Activated CD8-positive, alpha-beta T cell treated with anti-CD3 and anti-CD28 coated beads, Interleukin-2, amount 10 ng/mL, durations not matched to agents 7 days and 5 days (primary cell): Measurements from ENCODE around the gene IGF2BP2. TPM values are rescaled to one million over a fixed set of nuclear protein-coding genes. Genes with fewer than 3 reads are reported as not detected.

Experiments
- ATAC-seq: fragments of 150-1000 bp; cut with Tn5 transposase; one replicate; pipeline ENCODE4 v1.10.0; 2021; ENCODE audit warnings: moderate library complexity
- CTCF ChIA-PET: fragments of 350-600 bp; sonication (Branson Sonifier 250); formaldehyde crosslinking; loops from one replicate; lab custom pipeline; 2021; ENCODE audit warnings: antibody characterized with exemption; lab: Charles Lee
- POLR2A ChIA-PET: fragments of 350-600 bp; sonication (Branson Sonifier 250); formaldehyde crosslinking; loops from one replicate; lab custom pipeline; 2021; ENCODE audit warnings: antibody characterized with exemption; lab: Charles Lee
- DNase-seq: peaks from one replicate; pipeline ENCODE4 v3.0.0-alpha.2; 2020
- H3K27ac Mint-ChIP-seq: one replicate; pipeline ENCODE4 v1.8.0; 2021; ENCODE audit warnings: mild to moderate bottlenecking, mixed read lengths
- H3K27me3 Mint-ChIP-seq: one replicate; pipeline ENCODE4 v1.8.0; 2021; ENCODE audit warnings: low read depth, mixed read lengths
- H3K36me3 Mint-ChIP-seq: one replicate; pipeline ENCODE4 v1.8.0; 2021; ENCODE audit warnings: low read depth, mixed read lengths
- H3K4me1 Mint-ChIP-seq: one replicate; pipeline ENCODE4 v1.8.0; 2021; ENCODE audit warnings: low read depth, mixed read lengths
- H3K4me3 Mint-ChIP-seq: one replicate; pipeline ENCODE4 v1.8.0; 2021; ENCODE audit warnings: mild to moderate bottlenecking, mixed read lengths
- H3K9me3 Mint-ChIP-seq: one replicate; pipeline ENCODE4 v1.8.0; 2022; ENCODE audit warnings: mixed read lengths; ENCODE audit not compliant: insufficient read depth
- total RNA-seq, 2 experiments: library from RNA; stranded (reverse); gene quantifications; one replicate each; pipeline ENCODE4 v1.2.3, GENCODE V29; 2021

The IGF2BP2 gene
- total RNA-seq, 2 experiments from 2014 or later, result 0.21 to 0.32 TPM

DNA sequence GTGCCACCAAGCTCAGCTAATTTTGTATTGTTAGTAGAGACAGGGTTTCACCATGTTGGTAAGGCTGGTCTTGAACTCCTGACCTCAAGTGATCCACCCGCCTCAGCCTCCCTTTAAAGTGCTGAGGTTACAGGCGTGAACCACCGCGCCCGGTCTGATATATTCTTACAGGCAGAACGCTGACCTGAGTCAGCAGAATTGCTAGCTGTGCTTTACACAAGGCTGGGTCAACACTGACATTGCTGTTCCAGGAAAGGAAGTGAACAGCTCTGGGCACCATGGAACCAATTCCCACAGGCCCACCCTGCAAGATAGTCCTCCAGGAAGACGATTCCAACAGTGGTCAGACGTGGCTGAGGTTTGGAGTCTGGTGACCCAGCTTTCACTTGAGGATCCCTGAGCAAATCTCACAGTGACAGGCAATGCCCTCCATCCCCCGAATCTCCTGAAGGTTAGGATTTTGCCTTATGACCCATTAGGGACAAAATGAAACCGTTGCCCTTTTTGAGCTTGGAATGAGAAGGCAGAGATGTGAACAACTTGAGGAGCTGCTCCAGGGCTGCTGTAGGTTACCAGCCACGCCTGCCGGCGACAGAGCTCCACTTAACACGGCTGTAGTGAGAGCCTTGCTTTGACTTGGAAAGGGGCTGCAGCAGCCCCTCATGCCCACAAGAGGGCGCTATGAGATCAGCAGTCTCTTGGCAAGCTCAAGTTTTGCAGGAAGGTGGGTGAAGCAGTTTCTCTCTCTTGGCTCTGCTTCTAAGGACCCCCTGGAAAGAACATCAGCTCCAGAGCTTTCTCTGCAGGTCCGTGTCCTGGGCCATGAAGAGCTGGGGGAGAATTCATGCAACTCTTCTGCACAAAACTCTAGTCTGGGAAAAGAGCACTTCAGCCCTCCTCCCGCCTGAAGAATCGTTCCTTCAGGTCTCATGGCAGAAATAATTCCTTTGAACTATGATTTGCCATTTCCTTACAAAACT lies 164.6 kb downstream of the IGF2BP2 start:
- no peak overlapping the region for H3K4me3 Mint-ChIP-seq
- peak; percentile 89 for ATAC-seq
- peaks cover 4% of the 10 kb centered on the region for H3K4me1 Mint-ChIP-seq
- no peaks in the 10 kb centered on the region for H3K36me3 Mint-ChIP-seq
- DNase-seq, result peak; percentile 78
- no peak overlapping the region for H3K27ac Mint-ChIP-seq
- peaks cover 17% of the 10 kb centered on the region for H3K27me3 Mint-ChIP-seq
- ChIA-PET CTCF (interaction anchor here (0.5 to 3.9 kb wide), 58 partner anchors 8 to 1436 kb away, joined by 3 to 59 read pairs (median 4); partner anchors contain the start of gene SENP2), POLR2A (interaction anchor here (0.6 kb wide), 1 partner anchor 34 kb away, joined by 3 read pairs; no protein-coding TSS in a partner anchor)
- no peaks in the 10 kb centered on the region for H3K9me3 Mint-ChIP-seq

DNA sequence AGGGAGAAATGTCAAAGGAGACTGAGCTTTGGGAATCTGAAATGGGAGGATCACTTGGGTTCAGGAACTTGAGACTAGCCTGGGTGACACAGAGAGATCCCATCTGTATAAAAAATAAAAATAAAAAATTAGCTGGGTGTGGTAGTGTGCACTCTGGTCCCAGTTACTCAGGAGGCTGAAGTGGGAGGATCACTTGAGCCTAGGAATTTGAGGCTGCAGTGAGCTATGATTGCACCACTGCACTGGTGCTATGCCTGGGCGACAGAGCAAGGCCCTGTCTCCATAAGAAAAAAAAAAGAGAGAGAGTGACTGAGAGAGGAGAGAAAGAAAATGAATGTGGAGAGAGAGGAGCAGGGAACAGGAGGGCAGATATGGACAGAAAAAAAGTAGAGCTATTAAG lies 165.9 kb downstream of the IGF2BP2 start:
- H3K36me3 Mint-ChIP-seq, result no peaks in the 10 kb centered on the region
- H3K27me3 Mint-ChIP-seq, result peaks cover 9% of the 10 kb centered on the region
- no peak for DNase-seq
- no peak for ATAC-seq
- CTCF ChIA-PET, result interaction anchor here (1.4 to 3.9 kb wide), 6 partner anchors 12 to 324 kb away, joined by 3 to 59 read pairs (median 24); no protein-coding TSS in a partner anchor
- no peak overlapping the region for H3K4me3 Mint-ChIP-seq
- H3K27ac Mint-ChIP-seq, result no peak overlapping the region
- POLR2A ChIA-PET, result no interaction called here
- H3K9me3 Mint-ChIP-seq, result no peaks in the 10 kb centered on the region
- peaks cover 4% of the 10 kb centered on the region for H3K4me1 Mint-ChIP-seq

DNA sequence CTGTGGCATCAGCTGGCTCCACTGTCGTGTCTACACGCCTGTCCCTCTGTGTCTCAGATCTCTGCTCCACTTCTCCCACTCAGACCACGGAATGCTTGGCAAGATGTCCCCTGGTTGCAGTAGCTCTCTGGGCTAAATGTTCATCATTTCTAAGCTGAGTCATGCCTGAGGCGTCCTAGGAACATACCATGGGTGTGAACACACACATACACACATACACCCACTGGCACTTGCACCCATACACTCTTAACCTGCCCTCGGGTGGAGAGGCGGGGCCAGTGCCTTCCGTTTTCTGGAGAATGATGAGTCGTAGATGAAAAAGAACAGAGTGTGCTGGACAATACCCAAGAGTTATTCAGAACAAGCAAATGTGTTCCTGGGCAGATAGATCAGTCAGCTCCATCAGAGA lies 166.3 kb downstream of the IGF2BP2 start:
- Mint-ChIP-seq H3K27ac (no peak overlapping the region), H3K4me3 (no peak overlapping the region), H3K4me1 (peaks cover 4% of the 10 kb centered on the region), H3K27me3 (peaks cover 8% of the 10 kb centered on the region), H3K9me3 (no peaks in the 10 kb centered on the region), H3K36me3 (no peaks in the 10 kb centered on the region)
- DNase-seq (no peak), ATAC-seq (no peak)
- ChIA-PET CTCF (interaction anchor here (1.4 to 3.9 kb wide), 3 partner anchors 15 to 325 kb away, joined by 3 to 41 read pairs (median 14); no protein-coding TSS in a partner anchor), POLR2A (interaction anchor here (0.5 kb wide), 1 partner anchor 9 kb away, joined by 3 read pairs; no protein-coding TSS in a partner anchor)

GRCh38 chr3:185657691-185658503 lies 166.9 kb downstream of the IGF2BP2 start:
- peaks cover 5% of the 10 kb centered on the region for H3K27me3 Mint-ChIP-seq
- ATAC-seq (no peak), DNase-seq (no peak)
- H3K36me3 Mint-ChIP-seq, result no peaks in the 10 kb centered on the region
- ChIA-PET POLR2A (interaction anchor here (0.5 kb wide), 1 partner anchor 8 kb away, joined by 3 read pairs; no protein-coding TSS in a partner anchor), CTCF (interaction anchor here (1.4 kb wide), 1 partner anchor 325 kb away, joined by 3 read pairs; no protein-coding TSS in a partner anchor)
- no peak overlapping the region for H3K4me3 Mint-ChIP-seq
- no peak overlapping the region for H3K27ac Mint-ChIP-seq
- no peaks in the 10 kb centered on the region for H3K9me3 Mint-ChIP-seq
- H3K4me1 Mint-ChIP-seq, result peaks cover 4% of the 10 kb centered on the region

DNA sequence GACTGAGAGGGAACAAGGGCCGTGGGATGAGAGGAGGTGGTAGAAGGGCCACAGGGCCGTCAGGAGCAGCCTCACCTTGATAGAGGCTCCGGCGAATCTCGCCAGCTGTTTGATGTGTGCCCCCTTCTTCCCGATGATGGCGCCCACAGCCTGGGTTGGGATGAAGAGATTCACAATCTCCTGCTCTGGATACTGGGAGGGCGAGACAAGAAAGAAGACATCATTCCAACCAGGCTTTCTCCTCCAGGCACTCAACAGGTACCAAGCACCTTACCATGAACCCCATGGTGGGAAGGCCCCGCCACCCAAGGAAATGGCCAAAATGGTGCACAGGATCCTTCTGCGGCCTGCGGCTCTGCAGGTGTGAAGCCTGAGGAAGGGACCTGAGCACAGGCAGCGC lies 167.6 kb downstream of the IGF2BP2 start:
- CTCF ChIA-PET, result no interaction called here
- ATAC-seq, result no peak
- no peak overlapping the region for H3K27ac Mint-ChIP-seq
- DNase-seq, result no peak
- H3K4me3 Mint-ChIP-seq, result no peak overlapping the region
- no peaks in the 10 kb centered on the region for H3K36me3 Mint-ChIP-seq
- POLR2A ChIA-PET, result no interaction called here
- no peaks in the 10 kb centered on the region for H3K9me3 Mint-ChIP-seq
- peaks cover 3% of the 10 kb centered on the region for H3K27me3 Mint-ChIP-seq
- H3K4me1 Mint-ChIP-seq, result peaks cover 4% of the 10 kb centered on the region

DNA sequence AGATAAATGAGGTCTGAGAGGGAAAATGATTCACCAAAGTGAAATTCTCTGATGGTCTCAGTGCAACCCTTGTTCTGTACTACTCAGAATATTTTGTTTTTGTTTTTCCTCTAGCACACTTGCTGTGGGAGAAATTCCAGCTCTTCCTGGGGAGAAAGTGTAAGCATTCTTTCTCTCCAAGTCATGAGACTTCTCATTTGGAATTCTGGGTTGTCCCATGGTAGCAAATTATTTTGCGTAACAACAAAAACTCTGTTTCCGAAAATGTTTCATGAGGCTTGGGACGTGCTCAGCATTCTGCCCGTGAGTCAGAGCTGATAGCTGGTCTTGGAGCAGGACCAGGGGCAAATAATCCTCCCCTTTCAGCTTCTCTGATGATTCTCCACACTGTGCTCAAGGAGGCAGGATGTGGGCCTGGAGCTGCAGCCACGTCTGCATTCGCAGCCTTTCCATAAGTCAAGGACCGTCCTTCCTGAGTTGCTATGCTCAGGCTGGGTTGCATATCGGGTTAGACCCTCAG lies 168.5 kb downstream of the IGF2BP2 start:
- H3K27me3 Mint-ChIP-seq, result no peaks in the 10 kb centered on the region
- ChIA-PET CTCF (no interaction called here), POLR2A (no interaction called here)
- DNase-seq (no peak), ATAC-seq (no peak)
- no peak overlapping the region for H3K4me3 Mint-ChIP-seq
- no peaks in the 10 kb centered on the region for H3K36me3 Mint-ChIP-seq
- no peaks in the 10 kb centered on the region for H3K4me1 Mint-ChIP-seq
- H3K9me3 Mint-ChIP-seq, result no peaks in the 10 kb centered on the region
- no peak overlapping the region for H3K27ac Mint-ChIP-seq

GRCh38 chr3:185655426-185656320 lies 169.2 kb downstream of the IGF2BP2 start:
- ChIA-PET POLR2A (no interaction called here), CTCF (no interaction called here)
- no peak for DNase-seq

GRCh38 chr3:185654758-185655145 lies 170.1 kb downstream of the IGF2BP2 start:
- ATAC-seq (no peak), DNase-seq (no peak)
- Mint-ChIP-seq H3K27me3 (no peaks in the 10 kb centered on the region), H3K4me1 (no peaks in the 10 kb centered on the region), H3K9me3 (no peaks in the 10 kb centered on the region), H3K36me3 (no peaks in the 10 kb centered on the region), H3K27ac (no peak overlapping the region), H3K4me3 (no peak overlapping the region)
- ChIA-PET CTCF (no interaction called here), POLR2A (no interaction called here)

More at GRCh38 chr3:185655426-185656320, 169.2 kb downstream of the IGF2BP2 start:
- Mint-ChIP-seq H3K27ac (no peak overlapping the region), H3K4me1 (no peaks in the 10 kb centered on the region), H3K9me3 (no peaks in the 10 kb centered on the region), H3K4me3 (no peak overlapping the region), H3K36me3 (no peaks in the 10 kb centered on the region), H3K27me3 (no peaks in the 10 kb centered on the region)
- ATAC-seq, result no peak

GRCh38 chr3:185653949-185654757 lies 170.7 kb downstream of the IGF2BP2 start:
- Mint-ChIP-seq H3K27me3 (no peaks in the 10 kb centered on the region), H3K27ac (no peak overlapping the region), H3K36me3 (no peaks in the 10 kb centered on the region), H3K4me1 (no peaks in the 10 kb centered on the region), H3K9me3 (no peaks in the 10 kb centered on the region), H3K4me3 (no peak overlapping the region)
- ChIA-PET POLR2A (no interaction called here), CTCF (no interaction called here)
- ATAC-seq (no peak), DNase-seq (no peak)

DNA sequence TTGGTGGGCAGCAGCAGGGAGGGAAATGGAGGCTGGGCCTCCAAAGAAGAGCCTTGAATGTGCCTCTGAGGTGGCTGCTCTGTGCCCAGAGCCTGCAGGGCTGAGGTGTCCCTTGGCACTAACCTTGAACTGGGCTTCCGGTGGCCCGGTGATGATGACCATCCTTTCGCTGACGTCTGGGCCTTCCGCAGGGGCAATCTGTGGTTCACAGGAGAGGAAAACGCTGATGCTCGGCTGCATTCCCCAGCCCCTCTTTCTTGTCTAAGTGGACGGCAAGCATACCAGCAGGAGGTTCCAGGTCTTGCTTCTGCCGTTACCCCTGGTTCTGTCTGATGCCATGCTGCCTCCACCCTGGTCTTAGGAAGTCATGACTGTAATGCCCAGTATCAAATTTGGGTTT lies 172.9 kb downstream of the IGF2BP2 start:
- ATAC-seq (no peak), DNase-seq (no peak)
- ChIA-PET CTCF (interaction anchor here (3.3 kb wide), 1 partner anchor 9 kb away, joined by 19 read pairs; no protein-coding TSS in a partner anchor), POLR2A (no interaction called here)
- Mint-ChIP-seq H3K4me1 (no peaks in the 10 kb centered on the region), H3K27ac (no peak overlapping the region), H3K36me3 (no peaks in the 10 kb centered on the region), H3K9me3 (no peaks in the 10 kb centered on the region), H3K4me3 (no peak overlapping the region), H3K27me3 (no peaks in the 10 kb centered on the region)
